ENCODE measurements around the gene S1PR5.

S1PR5 gene

DNA sequence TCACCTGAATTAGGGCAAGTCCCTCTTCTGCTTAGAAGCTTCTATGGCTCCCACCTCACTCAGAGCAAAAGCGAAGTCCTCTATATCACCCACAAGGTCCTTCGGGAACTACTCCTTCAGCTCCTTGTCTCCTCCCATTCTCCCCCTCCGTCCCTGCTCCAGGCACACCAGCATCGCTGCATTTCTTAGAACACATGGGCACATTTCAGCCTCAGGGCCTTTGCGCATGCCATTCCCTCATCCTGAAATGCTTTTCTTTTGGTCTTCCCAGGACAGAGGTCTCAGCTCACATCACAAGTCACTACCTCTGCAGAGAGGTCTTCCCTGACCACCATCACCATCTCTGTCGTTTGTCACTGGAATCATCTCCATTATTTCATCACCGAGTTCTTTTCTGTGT is 4.0 kb downstream of the S1PR5 start:
- DNase-seq: no peak

- DNase-seq: peak; percentile 67
Observed at GRCh38 chr19:10510301-10510802, 6.9 kb downstream of the S1PR5 start.

- DNase-seq: no peak
Observed at GRCh38 chr19:10508707-10509106, 8.5 kb downstream of the S1PR5 start.

DNA sequence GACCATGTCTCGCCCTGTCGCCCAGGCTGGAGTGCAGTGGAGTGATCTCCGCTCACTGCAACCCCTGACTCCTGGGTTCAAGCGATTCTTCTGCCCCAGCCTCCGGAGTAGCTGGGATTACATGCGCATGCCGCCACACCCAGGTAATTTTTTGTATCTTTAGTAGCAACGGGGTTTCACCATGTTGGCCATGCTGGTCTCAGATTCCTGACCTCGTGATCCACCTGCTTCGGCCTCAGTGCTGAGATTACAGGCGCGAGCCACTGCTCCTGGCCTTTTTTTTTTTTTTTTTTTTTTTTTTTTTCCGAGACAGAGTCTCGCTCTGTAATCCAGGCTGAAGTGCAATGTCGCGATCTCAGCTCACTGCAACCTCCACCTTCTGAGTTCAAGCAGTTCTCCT is 9.2 kb downstream of the S1PR5 start:
- no peak for DNase-seq

DNA sequence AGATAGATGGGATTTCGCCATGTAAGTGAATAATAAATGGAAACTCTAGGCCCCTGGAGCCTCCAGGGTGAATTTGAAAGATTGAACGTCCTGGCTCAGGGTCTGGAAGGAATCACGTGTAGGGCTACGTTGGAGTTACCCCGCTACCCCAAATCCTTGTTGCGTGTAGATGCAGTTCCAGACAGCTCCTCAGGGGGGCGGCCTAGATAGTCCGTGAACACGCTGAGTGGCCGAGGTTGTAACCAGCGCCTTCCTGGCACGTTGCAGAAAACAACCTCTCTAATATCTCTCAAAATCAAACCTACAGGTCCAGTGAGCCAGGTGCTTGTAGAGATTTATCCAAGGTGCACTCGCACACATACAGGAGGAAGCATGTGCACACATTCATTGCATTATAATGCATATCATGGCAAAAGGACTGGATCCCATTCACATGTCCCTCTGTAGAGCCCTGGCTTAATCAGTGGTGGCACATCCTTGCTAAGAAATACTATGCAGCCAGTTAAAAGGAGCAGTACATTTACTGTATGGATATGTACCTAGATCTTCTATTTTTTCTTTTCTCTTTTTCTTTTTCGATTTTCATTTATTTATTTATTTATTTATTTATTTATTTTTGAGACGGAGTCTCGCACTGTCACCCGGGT is 11.5 kb downstream of the S1PR5 start:
- DNase-seq: peak; percentile 85

DNA sequence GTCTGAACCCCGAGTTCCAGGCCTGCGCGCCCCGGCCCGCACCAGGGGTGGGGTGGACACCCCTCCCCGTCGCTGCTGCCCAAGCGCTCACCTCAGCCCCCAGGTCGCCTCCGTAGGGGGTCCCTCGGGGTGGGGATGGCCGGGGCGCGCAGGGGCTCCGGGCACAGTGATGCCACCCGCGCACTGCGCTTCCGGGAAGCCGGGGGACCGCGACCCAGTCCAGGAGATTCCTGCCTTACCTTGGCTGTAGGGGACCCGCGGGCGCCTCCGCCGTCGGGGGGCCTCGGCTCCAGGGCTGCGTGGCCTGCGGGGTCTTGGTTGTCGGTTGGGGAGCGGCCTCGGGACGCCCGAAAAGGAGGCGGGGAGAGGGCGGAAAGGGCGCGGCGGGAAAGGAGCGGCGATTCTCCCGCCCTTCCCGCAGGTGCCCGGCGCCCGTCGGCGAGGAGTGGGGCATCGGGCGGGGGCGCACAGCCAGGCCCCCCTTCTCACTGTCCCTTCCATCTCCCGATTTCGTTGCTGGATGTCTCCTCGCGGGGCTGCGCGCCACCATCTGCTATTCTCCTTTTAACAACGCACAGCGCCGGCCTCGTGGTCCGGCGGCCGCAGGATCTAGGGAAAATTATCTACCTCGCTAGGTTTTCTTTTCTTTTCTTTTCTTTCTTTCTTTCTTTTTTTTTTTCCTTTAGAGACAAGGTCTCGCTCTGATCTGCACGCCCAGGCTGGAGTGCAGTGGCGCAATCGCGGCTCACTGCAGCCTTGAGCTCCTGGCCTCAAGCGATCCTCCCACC is 14.1 kb downstream of the S1PR5 start, which contains the start of gene KEAP1:
Gene KEAP1, minus strand, starts transcription at position 355 of the 788 bp plus-strand sequence. CDS start 3,323 bp downstream, outside the sequence.
- DNase-seq: no peak

DNA sequence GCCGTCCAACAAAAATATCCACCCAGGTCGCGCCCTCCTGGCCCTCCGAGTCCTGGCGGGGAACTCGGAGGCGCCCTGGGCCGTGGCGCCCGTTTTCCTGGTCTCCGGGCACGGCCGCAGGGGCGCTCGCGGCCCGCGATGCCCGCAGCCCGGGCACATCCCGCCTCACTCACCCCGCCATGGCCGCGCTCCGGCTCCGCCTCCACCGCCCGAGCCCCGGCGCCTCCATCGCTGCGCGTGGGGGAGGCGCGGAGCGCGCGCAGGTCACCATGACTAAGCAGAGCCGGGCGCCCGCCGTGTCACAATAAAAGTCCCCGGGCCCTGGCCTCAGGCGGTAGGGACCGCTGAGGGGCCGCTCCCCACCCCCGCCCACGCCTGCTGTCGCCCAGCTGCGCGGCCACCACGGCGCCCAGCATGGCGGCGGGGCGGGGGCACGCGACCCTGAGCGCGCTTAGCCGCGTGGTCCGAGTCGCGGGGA is 14.7 kb downstream of the S1PR5 start:
- peak; percentile 91 for DNase-seq

GRCh38 chr19:10501971-10502523 is 15.2 kb downstream of the S1PR5 start:
- no peak for DNase-seq

DNA sequence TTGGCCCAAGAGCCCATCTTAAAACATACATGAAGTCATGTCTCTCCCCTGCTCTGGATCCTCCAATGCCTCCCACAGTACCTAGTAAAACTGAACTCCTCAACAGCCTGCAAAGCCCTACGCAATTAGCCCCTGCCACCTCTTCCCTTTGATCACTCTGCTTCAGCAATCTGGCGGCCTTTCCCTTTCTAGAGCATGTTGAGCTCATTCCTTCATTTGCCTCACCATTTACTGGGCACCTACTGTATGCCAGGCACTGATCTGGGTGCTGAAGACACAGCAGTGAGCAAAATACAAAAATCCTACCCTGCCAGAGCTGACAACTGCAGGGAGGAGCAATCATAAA is 17.0 kb downstream of the S1PR5 start:
- no peak for DNase-seq

GRCh38 chr19:10499550-10500246 is 17.5 kb downstream of the S1PR5 start:
- DNase-seq: no peak

- no peak for DNase-seq
Observed at GRCh38 chr19:10497371-10497770, 19.9 kb downstream of the S1PR5 start.

DNA sequence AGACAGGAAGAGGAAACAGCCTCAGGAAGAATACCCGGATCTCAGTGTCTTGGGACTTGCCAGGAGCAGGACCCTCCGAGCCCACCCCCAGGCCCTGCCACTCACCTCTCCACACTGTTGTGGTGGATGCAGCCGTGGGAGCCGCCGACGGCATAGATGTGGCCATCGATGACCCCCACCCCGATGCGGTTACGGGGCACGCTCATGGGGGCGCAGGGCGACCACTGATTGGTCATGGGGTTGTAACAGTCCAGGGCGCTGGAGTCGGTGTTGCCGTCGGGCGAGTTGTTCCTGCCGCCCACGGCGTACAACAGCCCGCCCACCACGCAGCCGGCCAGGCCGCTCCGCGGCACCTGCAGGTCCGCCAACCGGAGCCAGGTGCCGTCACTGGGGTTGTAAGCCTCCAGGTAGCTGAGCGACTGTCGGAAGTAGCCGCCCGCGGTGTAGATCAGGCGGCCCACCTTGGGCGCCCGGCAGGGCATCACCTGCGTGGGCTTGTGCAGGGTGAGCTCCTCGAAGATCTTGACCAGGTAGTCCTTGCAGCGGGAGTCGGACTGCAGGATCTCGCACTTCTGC is 25.7 kb downstream of the S1PR5 start:
- DNase-seq: no peak

- DNase-seq: no peak
Observed at GRCh38 chr19:10486551-10486950, 30.7 kb downstream of the S1PR5 start.

- peak; percentile 94 for DNase-seq
Observed at GRCh38 chr19:10478903-10479384, 38.3 kb downstream of the S1PR5 start.

DNA sequence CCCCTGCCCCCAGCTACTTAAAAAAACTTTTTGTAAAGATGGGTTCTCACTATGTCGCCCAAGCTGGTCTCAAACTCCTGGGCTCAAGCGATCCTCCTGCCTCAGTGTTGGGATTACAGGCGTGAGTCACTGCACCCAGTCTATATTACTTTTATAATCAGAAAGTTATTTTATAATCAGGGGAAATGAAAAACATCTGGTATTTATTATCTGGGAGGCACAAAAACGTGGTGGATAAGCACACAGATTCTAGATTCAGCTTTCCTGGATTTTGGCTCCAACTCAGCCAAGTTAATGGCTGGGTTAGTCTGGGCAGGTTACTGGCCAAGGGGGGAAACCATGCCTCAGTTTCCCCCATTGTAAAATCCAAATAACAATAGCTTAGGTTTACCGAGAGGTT is 38.8 kb downstream of the S1PR5 start:
- DNase-seq: no peak

GRCh38 chr19:10474962-10475451 is 42.2 kb downstream of the S1PR5 start:
- DNase-seq: no peak

DNA sequence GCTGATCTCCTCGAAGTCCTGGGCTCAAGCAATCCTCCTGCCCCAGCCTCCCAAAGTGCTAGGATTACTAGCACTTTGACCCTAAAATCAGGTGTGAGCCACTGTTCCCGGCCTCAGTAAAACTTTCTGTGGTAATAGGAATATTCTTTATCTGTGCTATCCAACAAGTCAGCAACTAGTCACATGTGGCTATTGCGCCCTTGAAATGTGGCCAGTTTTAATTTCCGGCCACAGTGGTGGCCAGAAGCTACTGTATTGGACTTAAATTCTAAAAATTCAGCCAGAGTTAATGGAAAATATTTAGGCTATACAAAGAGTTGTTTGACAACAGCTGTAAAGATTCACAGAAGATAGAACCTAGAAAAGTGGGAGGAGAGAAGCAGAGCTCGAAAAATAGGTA is 44.1 kb downstream of the S1PR5 start:
- no peak for DNase-seq

- DNase-seq: peak; percentile 50
Observed at GRCh38 chr19:10471909-10472308, 45.3 kb downstream of the S1PR5 start.

GRCh38 chr19:10468133-10468532 is 49.1 kb downstream of the S1PR5 start:
- no peak for DNase-seq

DNA sequence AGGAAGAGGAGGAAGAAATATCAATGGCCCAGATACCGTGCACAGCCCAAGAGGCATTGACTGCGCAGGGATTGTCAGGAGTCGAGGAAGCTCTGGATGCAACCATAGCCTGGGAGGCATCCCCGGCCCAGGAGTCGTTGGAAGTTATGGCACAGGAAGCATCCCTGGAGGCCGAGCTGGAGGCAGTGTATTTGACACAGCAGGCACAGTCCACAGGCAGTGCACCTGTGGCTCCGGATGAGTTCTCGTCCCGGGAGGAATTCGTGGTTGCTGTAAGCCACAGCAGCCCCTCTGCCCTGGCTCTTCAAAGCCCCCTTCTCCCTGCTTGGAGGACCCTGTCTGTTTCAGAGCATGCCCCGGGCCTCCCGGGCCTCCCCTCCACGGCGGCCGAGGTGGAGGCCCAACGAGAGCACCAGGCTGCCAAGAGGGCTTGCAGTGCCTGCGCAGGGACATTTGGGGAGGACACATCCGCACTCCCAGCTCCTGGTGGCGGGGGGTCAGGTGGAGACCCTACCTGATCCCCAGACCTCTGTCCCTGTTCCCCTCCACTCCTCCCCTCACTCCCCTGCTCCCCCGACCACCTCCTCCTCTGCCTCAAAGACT is 50.0 kb downstream of the S1PR5 start:
- no peak for DNase-seq

- DNase-seq: no peak
Observed at GRCh38 chr19:10464456-10464855, 52.8 kb downstream of the S1PR5 start.
